DND-41 (cell line): ENCODE results near the gene PAPSS2.

Experiments
- ATAC-seq: fragments of 200-7000 bp; cut with Tn5 transposase; 3 replicates; pipeline ENCODE4 v1.9.1; 2021; ENCODE audit warnings: low read depth; ENCODE audit not compliant: insufficient read depth
- DNase-seq: peaks from one replicate; pipeline ENCODE4 v3.0.0-alpha.2; 2020
- H2AFZ ChIP-seq: 2 replicates; pipeline ENCODE4 v1.6.0; 2012; ENCODE audit warnings: low read depth, low read length
- H3K27ac ChIP-seq: 2 replicates; pipeline ENCODE4 v1.5.1; 2012; ENCODE audit warnings: low read length, inconsistent platforms
- H3K27me3 ChIP-seq: fragments of 200-600 bp; sonication (generic); 2 replicates; pipeline ENCODE4 v1.6.0; 2012; ENCODE audit warnings: low read length, mild to moderate bottlenecking, inconsistent platforms; ENCODE audit not compliant: insufficient read depth, poor library complexity
- H3K36me3 ChIP-seq: 2 replicates; pipeline ENCODE4 v1.5.1; 2012; ENCODE audit warnings: low read length, inconsistent platforms; ENCODE audit not compliant: insufficient read depth
- H3K4me1 ChIP-seq: 2 replicates; pipeline ENCODE4 v1.5.1; 2012; ENCODE audit warnings: mild to moderate bottlenecking, low read length; ENCODE audit not compliant: insufficient read depth
- H3K4me2 ChIP-seq: 2 replicates; pipeline ENCODE4 v1.6.0; 2012; ENCODE audit warnings: mild to moderate bottlenecking, moderate library complexity, low read length, inconsistent platforms; ENCODE audit not compliant: insufficient read depth
- H3K4me3 ChIP-seq, 2 experiments: fragments of 200-600 bp in 1 of 2; shearing (Covaris generic) in 1 of 2; 2 replicates each; pipeline ENCODE4 v1.5.1; 2012 to 2016; ENCODE audit warnings: inconsistent platforms in 2 of 2, low read length in 2 of 2, mild to moderate bottlenecking in 2 of 2, low read depth in 1 of 2, moderate library complexity in 1 of 2
- H3K79me2 ChIP-seq: 2 replicates; pipeline ENCODE4 v1.6.0; 2012; ENCODE audit warnings: low read length, inconsistent platforms; ENCODE audit not compliant: insufficient read depth
- H3K9ac ChIP-seq: 2 replicates; pipeline ENCODE4 v1.6.0; 2012; ENCODE audit warnings: low read depth, mild to moderate bottlenecking, inconsistent platforms, low read length, moderate library complexity
- H3K9me3 ChIP-seq: 2 replicates; pipeline ENCODE4 v1.5.1; 2012; ENCODE audit warnings: low read length, moderate library complexity, mild to moderate bottlenecking, inconsistent platforms; ENCODE audit not compliant: insufficient read depth, severe bottlenecking
- H4K20me1 ChIP-seq: 2 replicates; pipeline ENCODE4 v1.6.0; 2012; ENCODE audit warnings: low read length; ENCODE audit not compliant: insufficient read depth
- CTCF ChIP-seq: IDR thresholded peaks from 2 replicates; pipeline ENCODE4 v1.5.1; 2012; ENCODE audit warnings: borderline replicate concordance, low read length, moderate library complexity, mild to moderate bottlenecking; ENCODE audit not compliant: poor library complexity, severe bottlenecking; ENCODE audit errors: extremely low read depth
- EZH2 ChIP-seq: IDR thresholded peaks from 3 replicates; pipeline ENCODE4 v1.6.1; 2012; ENCODE audit warnings: borderline replicate concordance, low read depth, mild to moderate bottlenecking, moderate library complexity, low read length, inconsistent platforms; ENCODE audit not compliant: severe bottlenecking

The PAPSS2 gene

GRCh38 chr10:87767253-87767652 lies 107.6 kb downstream of the PAPSS2 start:
- no peak for TF ChIP-seq EZH2
- Histone ChIP-seq H4K20me1 (no peaks in the 10 kb centered on the region), H2AFZ (no peak overlapping the region), H3K27ac (no peak overlapping the region), H3K4me3 (no peak overlapping the region), H3K4me1 (no peaks in the 10 kb centered on the region), H3K9me3 (no peaks in the 10 kb centered on the region), H3K4me2 (no peak overlapping the region), H3K9ac (no peak overlapping the region), H3K36me3 (peaks cover 62% of the 10 kb centered on the region), H3K79me2 (no peaks in the 10 kb centered on the region), H3K27me3 (no peaks in the 10 kb centered on the region)
- DNase-seq = no peak
- 0 out of 3 replicates have a peak, but pooled peaks have one; percentile 40 for ATAC-seq

- Histone ChIP-seq H3K79me2 (no peaks in the 10 kb centered on the region), H3K9me3 (no peaks in the 10 kb centered on the region), H2AFZ (no peak overlapping the region), H3K36me3 (peaks cover 61% of the 10 kb centered on the region), H4K20me1 (no peaks in the 10 kb centered on the region), H3K4me2 (no peak overlapping the region), H3K4me1 (no peaks in the 10 kb centered on the region), H3K9ac (no peak overlapping the region), H3K4me3 (no peak overlapping the region), H3K27me3 (no peaks in the 10 kb centered on the region), H3K27ac (no peak overlapping the region)
- ATAC-seq = peak; percentile 69
- TF ChIP-seq EZH2 = no peak
- peak; percentile 64 for TF ChIP-seq CTCF
- no peak for DNase-seq
These were observed 112.3 kb downstream of the PAPSS2 start for GRCh38 chr10:87771871-87772500.

- Histone ChIP-seq H3K27me3 (no peaks in the 10 kb centered on the region), H3K9ac (no peak overlapping the region), H2AFZ (no peak overlapping the region), H4K20me1 (0 out of 2 replicates have a peak, but pooled peaks cover 2% of the 10 kb centered on the region), H3K27ac (no peak overlapping the region), H3K36me3 (peaks cover 52% of the 10 kb centered on the region), H3K4me2 (no peak overlapping the region), H3K4me1 (no peaks in the 10 kb centered on the region), H3K79me2 (peaks cover 5% of the 10 kb centered on the region; the same call in 1 of the 2 replicates), H3K9me3 (no peaks in the 10 kb centered on the region), H3K4me3 (no peak overlapping the region)
- DNase-seq = no peak
- ATAC-seq = no peak
- TF ChIP-seq EZH2 = no peak
- no peak for TF ChIP-seq CTCF
These were observed 116.1 kb downstream of the PAPSS2 start for GRCh38 chr10:87775766-87776165.

GRCh38 chr10:87776328-87776727 lies 116.7 kb downstream of the PAPSS2 start:
- no peak overlapping the region for H3K9ac ChIP-seq
- H3K4me3 ChIP-seq = no peak overlapping the region
- ATAC-seq = no peak
- no peak overlapping the region for H3K4me2 ChIP-seq
- no peaks in the 10 kb centered on the region for H3K9me3 ChIP-seq
- no peak for DNase-seq
- peaks cover 51% of the 10 kb centered on the region for H3K36me3 ChIP-seq
- H4K20me1 ChIP-seq = 0 out of 2 replicates have a peak, but pooled peaks cover 2% of the 10 kb centered on the region
- no peak overlapping the region for H3K27ac ChIP-seq
- peaks cover 7% of the 10 kb centered on the region; the same call in 1 of the 2 replicates for H3K79me2 ChIP-seq
- no peaks in the 10 kb centered on the region for H3K4me1 ChIP-seq
- H3K27me3 ChIP-seq = no peaks in the 10 kb centered on the region
- TF ChIP-seq CTCF = no peak
- TF ChIP-seq EZH2 = no peak
- H2AFZ ChIP-seq = no peak overlapping the region
